Stimulated activated CD4-positive, alpha-beta T cell treated with anti-CD3 and anti-CD28 coated beads, Interleukin-4, amount 100 ng/mL, for 48 hours (primary cell): ENCODE data around the gene RNF8.
"Not testable (repeated sequence)": the region's sequence is repeated elsewhere in the genome, so short reads cannot be mapped to it uniquely, and the experiment has no call there.

ENCODE experiments used
- DNase-seq, 2 donors: peaks; one replicate each; pipeline ENCODE4 v3.0.0-alpha.2; 2020; ENCODE audit warnings: low read depth in 2 of 2

The RNF8 gene

GRCh38 chr6:37321101-37321500, 32.7 kb upstream of the RNF8 start:
- DNase-seq: no peak

- no peak for DNase-seq
Observed at GRCh38 chr6:37321516-37322415, 32.0 kb upstream of the RNF8 start.

GRCh38 chr6:37323580-37323979, 30.2 kb upstream of the RNF8 start:
- DNase-seq: no peak

GRCh38 chr6:37324131-37325033, 29.4 kb upstream of the RNF8 start:
- peak in 1 of 2 donors; percentile 19 for DNase-seq

- not testable (repeated sequence) for DNase-seq
Observed at GRCh38 chr6:37330345-37330744, 23.4 kb upstream of the RNF8 start.

GRCh38 chr6:37331047-37331446, 22.7 kb upstream of the RNF8 start:
- no peak for DNase-seq

- no peak for DNase-seq
Observed at GRCh38 chr6:37332894-37333293, 20.9 kb upstream of the RNF8 start.

GRCh38 chr6:37334047-37334446, 19.7 kb upstream of the RNF8 start:
- DNase-seq: no peak

- not testable (repeated sequence) for DNase-seq
Observed at GRCh38 chr6:37338317-37338716, 15.5 kb upstream of the RNF8 start.

- DNase-seq: no peak
Observed at GRCh38 chr6:37338745-37339255, 15.0 kb upstream of the RNF8 start.

- DNase-seq: no peak
Observed at GRCh38 chr6:37339741-37340638, 13.8 kb upstream of the RNF8 start.

- DNase-seq: no peak
Observed at GRCh38 chr6:37340639-37340943, 13.2 kb upstream of the RNF8 start.

- no peak for DNase-seq
Observed at GRCh38 chr6:37343248-37343647, 10.5 kb upstream of the RNF8 start.

- no peak for DNase-seq
Observed at GRCh38 chr6:37344308-37344707, 9.5 kb upstream of the RNF8 start.

- not testable (repeated sequence) for DNase-seq
Observed at GRCh38 chr6:37345804-37346203, 8.0 kb upstream of the RNF8 start.

GRCh38 chr6:37347177-37347576, 6.6 kb upstream of the RNF8 start:
- no peak for DNase-seq

GRCh38 chr6:37347670-37348111, 6.1 kb upstream of the RNF8 start:
- DNase-seq: no peak

GRCh38 chr6:37351027-37351426, 2.8 kb upstream of the RNF8 start:
- no peak for DNase-seq

- no peak for DNase-seq
Observed at GRCh38 chr6:37352384-37352783, 1.4 kb upstream of the RNF8 start.

- DNase-seq: peak; percentile 10 to 12
Observed at GRCh38 chr6:37354526-37355384, 972 bp downstream of the RNF8 start.
